CD4-positive, alpha-beta memory T cell (primary cell): ENCODE results near the gene PCF11. TPM values are rescaled to one million over a fixed set of nuclear protein-coding genes. Genes with fewer than 3 reads are reported as not detected.
A peak's percentile ranks its signal among the peaks of the same experiment; 100 is the strongest.
"Not testable (repeated sequence)": the region's sequence is repeated elsewhere in the genome, so short reads cannot be mapped to it uniquely, and the experiment has no call there.

Experiments used
- CTCF ChIA-PET: fragments of 350-600 bp; sonication (Branson Sonifier 250); formaldehyde crosslinking; loops from one replicate; lab custom pipeline; 2021; ENCODE audit warnings: inconsistent platforms; ENCODE audit not compliant: partially characterized antibody; lab: Charles Lee
- POLR2A ChIA-PET: fragments of 350-600 bp; sonication (Branson Sonifier 250); formaldehyde crosslinking; loops from one replicate; lab custom pipeline; 2021; ENCODE audit not compliant: partially characterized antibody; lab: Charles Lee
- DNase-seq, 5 donors: peaks; one replicate each; pipeline versions ENCODE4 v3.0.0 to v3.0.0-alpha.2; 2020 to 2022; ENCODE audit warnings: mixed read lengths in 1 of 5
- H3K27ac ChIP-seq: one replicate; pipeline ENCODE4 v1.7.0; 2013; ENCODE audit warnings: low read depth, low read length
- H3K27me3 ChIP-seq: 2 replicates; pipeline ENCODE4 v1.7.0; 2013; ENCODE audit warnings: mild to moderate bottlenecking, low read length, moderate library complexity; ENCODE audit not compliant: insufficient read depth
- H3K36me3 ChIP-seq: 2 replicates; pipeline ENCODE4 v1.7.0; 2013; ENCODE audit warnings: mild to moderate bottlenecking, low read length, moderate library complexity; ENCODE audit not compliant: insufficient read depth
- H3K4me1 ChIP-seq: 2 replicates; pipeline ENCODE4 v1.7.0; 2013; ENCODE audit warnings: mild to moderate bottlenecking, low read length, moderate library complexity; ENCODE audit not compliant: insufficient read depth
- H3K4me3 ChIP-seq, 2 donors: one replicate each; pipeline ENCODE4 v1.7.0; 2013; ENCODE audit warnings: low read length in 2 of 2, mild to moderate bottlenecking in 1 of 2
- H3K9me3 ChIP-seq, 2 donors: one replicate each; pipeline ENCODE4 v1.7.0; 2013; ENCODE audit warnings: low read length in 2 of 2, control low read depth in 1 of 2; ENCODE audit not compliant: control insufficient read depth in 1 of 2
- H3K27ac Mint-ChIP-seq, 7 donors: one replicate each; pipeline ENCODE4 v1.8.0; 2020 to 2021; ENCODE audit warnings: mixed read lengths in 7 of 7, mild to moderate bottlenecking in 6 of 7, inconsistent platforms in 3 of 7, moderate library complexity in 3 of 7
- H3K27me3 Mint-ChIP-seq, 2 donors: one replicate each; pipeline ENCODE4 v1.8.0; 2020 to 2021; ENCODE audit warnings: mixed read lengths in 2 of 2
- H3K36me3 Mint-ChIP-seq, 2 donors: one replicate each; pipeline ENCODE4 v1.8.0; 2020 to 2021; ENCODE audit warnings: mixed read lengths in 2 of 2, inconsistent platforms in 1 of 2, mild to moderate bottlenecking in 1 of 2
- H3K4me1 Mint-ChIP-seq, 4 donors: one replicate each; pipeline ENCODE4 v1.8.0; 2020 to 2021; ENCODE audit warnings: mixed read lengths in 4 of 4, mild to moderate bottlenecking in 1 of 4
- H3K4me3 Mint-ChIP-seq, 8 donors: one replicate each; pipeline ENCODE4 v1.8.0; 2020 to 2021; ENCODE audit warnings: mixed read lengths in 8 of 8, mild to moderate bottlenecking in 7 of 8, moderate library complexity in 6 of 8, inconsistent platforms in 3 of 8
- H3K9me3 Mint-ChIP-seq, 8 donors: one replicate each; pipeline ENCODE4 v1.8.0; 2020 to 2021; ENCODE audit warnings: mixed read lengths in 8 of 8, mild to moderate bottlenecking in 5 of 8, inconsistent platforms in 3 of 8, moderate library complexity in 1 of 8
- intact Hi-C: fragments of 100-400 bp; cut with micrococcal nuclease; formaldehyde crosslinking; loops from one replicate; pipeline ENCODE4 v1.15.1; 2023
- polyA plus RNA-seq, 2 donors: library from polyadenylated mRNA; unstranded; fragments of 300-500 nt; fragmentation: Illumina TruSeq; gene quantifications; one replicate each; pipeline ENCODE4 v1.2.3, GENCODE V29; 2021
- total RNA-seq, 2 experiments: library from RNA; stranded (reverse); gene quantifications; one replicate each; pipeline ENCODE4 v1.2.3, GENCODE V29; 2021

The PCF11 gene
- total and polyA plus RNA-seq, 4 experiments from 2014 or later: 11.6 to 165 (median 101) TPM

DNA sequence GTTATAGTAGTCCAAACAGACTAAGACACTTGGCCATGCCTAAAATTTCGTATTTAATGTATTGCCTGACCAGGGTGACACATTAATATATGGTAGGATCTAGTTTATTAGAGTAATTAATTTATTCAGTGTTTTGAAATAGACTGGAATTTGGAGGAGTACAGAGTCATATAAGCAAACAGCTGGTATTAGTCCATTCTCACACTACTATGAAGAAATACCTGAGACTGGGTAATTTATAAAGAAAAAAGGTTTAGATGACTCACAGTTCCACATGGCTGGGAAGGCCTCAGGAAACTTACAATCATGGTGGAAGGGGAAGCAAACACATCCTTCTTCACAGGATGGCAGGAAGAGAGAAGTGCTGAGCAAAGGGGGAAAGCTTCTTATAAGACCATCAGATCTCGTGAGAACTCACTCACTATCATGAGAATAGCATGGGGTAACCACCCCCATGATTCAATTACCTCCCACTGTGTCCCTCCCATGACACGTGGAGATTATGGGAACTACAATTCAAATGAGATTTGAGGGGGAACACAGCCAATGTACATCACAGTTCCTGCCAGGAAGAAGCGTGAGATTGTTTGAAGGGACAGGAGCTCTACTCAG, 49.9 kb downstream of the PCF11 start:
- intact Hi-C loops: not testable (repeated sequence)

DNA sequence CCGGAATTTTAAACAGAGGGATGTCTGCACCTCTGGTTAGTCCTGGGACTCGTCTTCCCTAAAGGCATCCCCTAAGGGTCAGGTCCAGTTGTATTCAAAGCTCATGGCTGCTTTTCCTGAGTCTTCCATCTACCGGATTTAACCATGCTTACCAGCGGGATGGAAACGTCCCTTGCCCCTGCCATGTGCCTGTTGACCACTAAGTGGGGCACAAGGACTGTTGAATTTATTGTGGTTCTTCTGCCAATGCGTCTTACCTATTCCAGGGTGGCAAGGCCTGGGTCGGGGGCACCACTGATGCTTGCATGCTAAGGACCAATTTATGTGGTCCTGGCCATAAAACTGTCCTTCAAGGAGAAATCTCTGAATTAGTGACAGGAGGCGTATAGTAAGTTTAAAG, 62.2 kb downstream of the PCF11 start:
- CTCF ChIA-PET: no interaction called here
- Histone ChIP-seq H3K4me1 (no peaks in the 10 kb centered on the region), H3K4me3 (no peak overlapping the region), H3K27ac (no peak overlapping the region), H3K27me3 (no peaks in the 10 kb centered on the region), H3K9me3 (no peaks in the 10 kb centered on the region), H3K36me3 (no peaks in the 10 kb centered on the region)
- Mint-ChIP-seq H3K4me1 (no peaks in the 10 kb centered on the region), H3K27me3 (no peaks in the 10 kb centered on the region), H3K27ac (no peak overlapping the region), H3K9me3 (no peaks in the 10 kb centered on the region), H3K36me3 (peaks cover 2 to 8% of the 10 kb centered on the region in 2 donors), H3K4me3 (no peak overlapping the region)
- POLR2A ChIA-PET: no interaction called here
- no peak for DNase-seq
- intact Hi-C loops: no loop called here

More for the DNA sequence above, 49.9 kb downstream of the PCF11 start:
- H3K4me1 Mint-ChIP-seq, POLR2A ChIA-PET, H3K27me3 Mint-ChIP-seq, H3K27ac ChIP-seq, H3K9me3 Mint-ChIP-seq, H3K4me3 ChIP-seq, H3K4me1 ChIP-seq, DNase-seq, H3K4me3 Mint-ChIP-seq, CTCF ChIA-PET, H3K27me3 ChIP-seq, H3K36me3 ChIP-seq, H3K9me3 ChIP-seq: not testable (repeated sequence)
- Mint-ChIP-seq H3K36me3 (peaks cover 42 to 49% of the 10 kb centered on the region in 2 donors), H3K27ac (peak overlapping the region in 1 of 7 donors; percentile 74)

DNA sequence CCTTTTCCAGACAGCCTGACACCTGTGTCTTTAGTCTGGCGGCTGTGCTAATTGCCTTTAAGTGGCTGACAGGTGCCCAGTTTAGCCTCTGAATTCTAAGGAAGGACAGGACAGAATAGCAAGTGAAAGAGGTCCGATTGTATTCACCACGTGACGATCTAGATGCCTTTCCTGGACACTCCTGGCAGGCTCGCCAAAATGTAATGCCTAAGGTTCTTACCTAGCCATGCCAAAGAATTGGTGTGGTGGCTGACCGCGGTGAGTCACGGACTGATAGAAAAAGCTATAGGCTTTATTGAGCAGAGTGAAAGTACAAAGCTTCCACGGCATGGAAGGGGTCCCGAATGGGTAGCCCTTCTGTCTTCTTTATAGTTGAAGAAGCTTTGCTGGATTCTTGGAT, 63.3 kb downstream of the PCF11 start:
- no peak overlapping the region for H3K4me3 ChIP-seq
- no peaks in the 10 kb centered on the region for H3K4me1 Mint-ChIP-seq
- H3K36me3 ChIP-seq: no peaks in the 10 kb centered on the region
- H3K27me3 ChIP-seq: no peaks in the 10 kb centered on the region
- no peaks in the 10 kb centered on the region for H3K9me3 ChIP-seq
- peak overlapping the region in 1 of 7 donors; percentile 55 for H3K27ac Mint-ChIP-seq
- H3K4me3 Mint-ChIP-seq: no peak overlapping the region
- no peaks in the 10 kb centered on the region for H3K4me1 ChIP-seq
- no peak overlapping the region for H3K27ac ChIP-seq
- H3K9me3 Mint-ChIP-seq: no peaks in the 10 kb centered on the region
- intact Hi-C loops: no loop called here
- H3K27me3 Mint-ChIP-seq: no peaks in the 10 kb centered on the region
- DNase-seq: no peak
- peaks cover 0 to under 1% of the 10 kb centered on the region in 2 donors for H3K36me3 Mint-ChIP-seq
- POLR2A ChIA-PET: no interaction called here
- CTCF ChIA-PET: no interaction called here

DNA sequence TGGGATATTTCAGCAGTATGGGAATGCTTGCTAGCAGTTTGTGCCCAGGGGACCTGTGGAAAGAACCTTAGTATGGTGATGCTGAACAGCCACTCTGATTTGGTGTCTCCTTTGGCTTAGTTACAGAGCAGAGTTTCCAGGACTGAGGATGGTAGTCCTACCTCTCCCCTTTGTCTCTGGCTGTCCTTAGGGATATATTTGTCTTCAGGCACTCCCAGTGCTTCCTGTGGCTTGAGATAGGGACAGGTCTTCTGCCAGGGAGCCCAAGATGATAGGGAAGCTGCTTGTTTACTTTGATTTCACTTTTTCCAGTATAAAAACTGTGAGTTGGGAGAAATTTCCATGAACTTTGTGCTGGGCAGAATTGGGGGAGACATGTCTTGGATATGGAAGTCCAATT, 64.8 kb downstream of the PCF11 start:
- no peak overlapping the region for H3K27ac Mint-ChIP-seq
- Histone ChIP-seq H3K4me1 (no peaks in the 10 kb centered on the region), H3K27ac (no peak overlapping the region), H3K27me3 (no peaks in the 10 kb centered on the region), H3K36me3 (no peaks in the 10 kb centered on the region), H3K4me3 (no peak overlapping the region), H3K9me3 (no peaks in the 10 kb centered on the region)
- intact Hi-C loops: no loop called here
- no peak for DNase-seq
- no peaks in the 10 kb centered on the region for H3K9me3 Mint-ChIP-seq
- H3K36me3 Mint-ChIP-seq: no peaks in the 10 kb centered on the region
- no peaks in the 10 kb centered on the region for H3K4me1 Mint-ChIP-seq
- ChIA-PET POLR2A (no interaction called here), CTCF (no interaction called here)
- H3K4me3 Mint-ChIP-seq: no peak overlapping the region
- H3K27me3 Mint-ChIP-seq: no peaks in the 10 kb centered on the region

DNA sequence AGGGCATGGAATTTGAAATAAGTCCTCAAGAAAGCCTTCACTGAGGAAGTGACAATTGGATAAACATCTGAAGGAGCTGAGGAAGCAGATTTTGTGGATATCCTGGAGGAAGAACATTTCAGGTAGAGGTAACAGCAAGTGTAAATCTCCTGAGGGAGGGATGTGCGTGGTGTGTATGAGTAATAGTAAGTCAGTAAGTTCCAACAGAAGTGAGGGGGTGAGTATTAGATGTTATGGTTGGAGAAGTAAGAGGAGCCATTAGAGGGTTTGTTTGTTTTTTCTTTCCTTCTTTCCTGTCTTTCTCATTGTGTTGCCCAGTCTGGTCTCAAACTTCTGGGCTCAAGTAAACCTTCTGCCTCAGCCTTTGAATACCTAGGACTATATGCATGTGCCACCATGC, 65.6 kb downstream of the PCF11 start:
- CTCF ChIA-PET: no interaction called here
- intact Hi-C loops: no loop called here
- Histone ChIP-seq H3K27me3 (no peaks in the 10 kb centered on the region), H3K4me1 (no peaks in the 10 kb centered on the region), H3K9me3 (no peaks in the 10 kb centered on the region), H3K36me3 (no peaks in the 10 kb centered on the region), H3K4me3 (no peak overlapping the region), H3K27ac (no peak overlapping the region)
- POLR2A ChIA-PET: no interaction called here
- H3K4me3 Mint-ChIP-seq: no peak overlapping the region
- no peaks in the 10 kb centered on the region for H3K36me3 Mint-ChIP-seq
- no peaks in the 10 kb centered on the region for H3K9me3 Mint-ChIP-seq
- H3K27me3 Mint-ChIP-seq: no peaks in the 10 kb centered on the region
- DNase-seq: no peak
- H3K4me1 Mint-ChIP-seq: no peaks in the 10 kb centered on the region
- H3K27ac Mint-ChIP-seq: no peak overlapping the region

DNA sequence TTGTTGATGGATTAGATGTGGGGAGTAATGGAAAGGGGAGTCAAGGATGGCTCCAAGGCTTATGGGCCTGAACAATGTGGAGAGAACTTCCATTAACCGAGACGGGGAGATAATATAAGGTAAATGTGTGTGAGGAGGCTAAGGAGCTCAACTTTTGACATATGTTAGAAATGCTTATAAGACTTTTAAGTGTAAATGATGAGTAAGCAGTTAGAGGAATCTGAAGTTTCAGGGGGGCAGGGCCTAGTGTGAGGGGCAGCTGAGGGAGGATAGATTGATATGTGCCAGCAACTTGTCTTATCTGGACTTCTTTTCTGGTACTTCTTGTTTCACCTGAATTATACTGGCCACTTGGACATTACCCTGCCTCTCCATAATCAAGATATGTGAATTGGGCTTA, 66.5 kb downstream of the PCF11 start:
- no peaks in the 10 kb centered on the region for H3K27me3 ChIP-seq
- Mint-ChIP-seq H3K27ac (no peak overlapping the region), H3K36me3 (no peaks in the 10 kb centered on the region), H3K9me3 (no peaks in the 10 kb centered on the region), H3K4me1 (no peaks in the 10 kb centered on the region), H3K4me3 (no peak overlapping the region), H3K27me3 (no peaks in the 10 kb centered on the region)
- intact Hi-C loops: no loop called here
- no peaks in the 10 kb centered on the region for H3K9me3 ChIP-seq
- no peak overlapping the region for H3K4me3 ChIP-seq
- no peak overlapping the region for H3K27ac ChIP-seq
- CTCF ChIA-PET: interaction anchor here (1.0 to 2.3 kb wide), 2 partner anchors 25 to 26 kb away, joined by 3 to 7 read pairs; no protein-coding TSS in a partner anchor
- no peak for DNase-seq
- no peaks in the 10 kb centered on the region for H3K4me1 ChIP-seq
- POLR2A ChIA-PET: interaction anchor here (0.6 kb wide), 1 partner anchor 16 kb away, joined by 3 read pairs; no protein-coding TSS in a partner anchor
- no peaks in the 10 kb centered on the region for H3K36me3 ChIP-seq

DNA sequence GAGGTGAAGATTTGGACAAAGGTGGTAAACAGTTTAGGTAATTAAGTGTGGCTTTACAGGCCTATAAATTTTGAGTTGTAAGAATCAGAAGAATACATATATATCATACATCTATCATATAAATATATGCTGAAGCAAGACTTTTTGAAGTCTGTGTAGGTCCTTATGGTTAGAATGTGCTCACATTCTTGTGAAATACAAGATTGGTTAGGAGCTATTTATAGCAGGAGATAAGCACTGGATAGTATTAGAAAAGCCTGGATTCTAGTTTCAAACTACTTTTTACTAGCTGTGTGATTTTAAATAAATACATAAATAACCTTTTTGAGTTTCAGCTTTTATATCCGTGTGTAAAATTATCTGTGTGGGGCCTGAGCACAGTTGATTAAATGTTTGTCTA, 78.9 kb downstream of the PCF11 start:
- Mint-ChIP-seq H3K9me3 (peaks cover 0 to 2% (median 0%) of the 10 kb centered on the region in 8 donors), H3K4me3 (no peak overlapping the region), H3K27ac (no peak overlapping the region), H3K27me3 (no peaks in the 10 kb centered on the region), H3K4me1 (no peaks in the 10 kb centered on the region), H3K36me3 (no peaks in the 10 kb centered on the region)
- Histone ChIP-seq H3K27me3 (no peaks in the 10 kb centered on the region), H3K9me3 (no peaks in the 10 kb centered on the region), H3K27ac (no peak overlapping the region), H3K36me3 (no peaks in the 10 kb centered on the region), H3K4me1 (no peaks in the 10 kb centered on the region), H3K4me3 (no peak overlapping the region)
- ChIA-PET POLR2A (no interaction called here), CTCF (interaction anchor here (0.6 to 1.7 kb wide), 3 partner anchors 11 to 326 kb away, joined by 3 to 10 read pairs (median 3); no protein-coding TSS in a partner anchor)
- intact Hi-C loops: no loop called here
- DNase-seq: no peak
